Muscle of leg (tissue), 16 donors: ENCODE results near the gene SAMD7. TPM values are rescaled to one million over a fixed set of nuclear protein-coding genes. Genes with fewer than 3 reads are reported as not detected.

Source experiments
- DNase-seq: peaks from one replicate; pipeline ENCODE4 v3.0.0; 2013
- H3K27ac ChIP-seq: one replicate; pipeline ENCODE4 v1.5.1; 2013; ENCODE audit warnings: mild to moderate bottlenecking, low read length, control low read depth
- H3K27me3 ChIP-seq: one replicate; pipeline ENCODE4 v1.6.1; 2013; ENCODE audit warnings: low read length; ENCODE audit not compliant: control insufficient read depth, insufficient read depth
- H3K36me3 ChIP-seq: one replicate; pipeline ENCODE4 v1.6.1; 2013; ENCODE audit warnings: low read length; ENCODE audit not compliant: control insufficient read depth, insufficient read depth
- H3K4me1 ChIP-seq: one replicate; pipeline ENCODE4 v1.6.1; 2013; ENCODE audit warnings: low read length; ENCODE audit not compliant: control insufficient read depth, insufficient read depth
- H3K4me3 ChIP-seq: one replicate; pipeline ENCODE4 v1.5.1; 2013; ENCODE audit warnings: low read length, control low read depth
- H3K9me3 ChIP-seq: replicated peaks from 2 replicates; pipeline ENCODE4 v1.6.1; 2013; ENCODE audit warnings: low read depth, low read length; ENCODE audit not compliant: control insufficient read depth
- WGBS: methylation state at CpG from one replicate; pipeline ENCODE4 v1.1.5; 2013; ENCODE audit warnings: missing lambda C conversion rate; ENCODE audit not compliant: insufficient coverage; 5-methylcytosine and 5-hydroxymethylcytosine counted together
- long read RNA-seq, 11 donors: transcript quantifications; one replicate each; lab custom pipeline, GENCODE V29; 2026
- polyA plus RNA-seq, 8 donors: library from polyadenylated mRNA; unstranded; fragments of 120-200 nt; gene quantifications; one replicate each; pipeline versions ENCODE4 v1.2.1 to v1.2.3, GENCODE V29; 2013; ENCODE audit warnings: inconsistent platforms in 1 of 8, low replicate concordance in 1 of 8; ENCODE audit not compliant: insufficient read length in 8 of 8, insufficient read depth in 1 of 8
- total RNA-seq: library from RNA; stranded (reverse); fragments of 120-200 nt; gene quantifications from one replicate; pipeline ENCODE4 v1.2.4, GENCODE V29; 2013

Gene SAMD7
- total RNA-seq (not detected), polyA plus RNA-seq (under 1 TPM in 1 of 8 donors, not detected in 7; 0.14 TPM)
- long read RNA-seq, donor 1: 0 reads
- long read RNA-seq, donor 2: 0 reads
- long read RNA-seq, donor 3: 0 reads
- long read RNA-seq, donor 4: 0 reads
- long read RNA-seq, donor 5: 0 reads
- long read RNA-seq, donor 6: 0 reads
- long read RNA-seq, donor 7: 0 reads
- long read RNA-seq, donor 8: 0 reads
- long read RNA-seq, donor 9: 0 reads
- long read RNA-seq, donor 10: 0 reads
- long read RNA-seq, donor 11: 0 reads

GRCh38 chr3:169911272-169911671, at the start of gene SAMD7:
TSS of gene SAMD7 (plus strand) at chr3:169911572. CDS start at chr3:169919499, 7,927 bp downstream.
- no CpG with 5 or more reads among the region's 1 CpG for WGBS
- Histone ChIP-seq H3K9me3 (no peaks in the 10 kb centered on the region), H3K36me3 (no peaks in the 10 kb centered on the region), H3K4me1 (no peaks in the 10 kb centered on the region), H3K4me3 (no peak within 1 kb of the TSS), H3K27me3 (no peaks in the 10 kb centered on the region), H3K27ac (no peak within 1 kb of the TSS)
- DNase-seq: no peak

GRCh38 chr3:169861871-169862270, 49.5 kb upstream of the SAMD7 start:
- no peak overlapping the region for H3K4me3 ChIP-seq
- H3K36me3 ChIP-seq: no peaks in the 10 kb centered on the region
- no peaks in the 10 kb centered on the region for H3K9me3 ChIP-seq
- no peak for DNase-seq
- H3K27ac ChIP-seq: no peak overlapping the region
- H3K27me3 ChIP-seq: no peaks in the 10 kb centered on the region
- H3K4me1 ChIP-seq: no peaks in the 10 kb centered on the region
- WGBS: 68% methylated on average over 4 of the region's 5 CpGs

GRCh38 chr3:169863458-169863899, 47.9 kb upstream of the SAMD7 start:
- no peaks in the 10 kb centered on the region for H3K36me3 ChIP-seq
- WGBS: 9% methylated on average over 1 of the region's 6 CpGs
- H3K4me3 ChIP-seq: no peak overlapping the region
- no peak overlapping the region for H3K27ac ChIP-seq
- DNase-seq: peak; percentile 60
- no peaks in the 10 kb centered on the region for H3K9me3 ChIP-seq
- H3K4me1 ChIP-seq: no peaks in the 10 kb centered on the region
- H3K27me3 ChIP-seq: no peaks in the 10 kb centered on the region

- Histone ChIP-seq H3K9me3 (no peaks in the 10 kb centered on the region), H3K36me3 (no peaks in the 10 kb centered on the region), H3K4me1 (no peaks in the 10 kb centered on the region), H3K27me3 (no peaks in the 10 kb centered on the region), H3K4me3 (no peak overlapping the region), H3K27ac (no peak overlapping the region)
- no peak for DNase-seq
- WGBS: no CpG with 5 or more reads among the region's 2 CpGs
Measured at GRCh38 chr3:169864270-169864669, 47.1 kb upstream of the SAMD7 start.

- H3K9me3 ChIP-seq: no peaks in the 10 kb centered on the region
- no peaks in the 10 kb centered on the region for H3K27me3 ChIP-seq
- no peak overlapping the region for H3K27ac ChIP-seq
- H3K4me3 ChIP-seq: no peak overlapping the region
- WGBS: 36% methylated on average over 3 of the region's 12 CpGs
- no peaks in the 10 kb centered on the region for H3K36me3 ChIP-seq
- no peak for DNase-seq
- H3K4me1 ChIP-seq: no peaks in the 10 kb centered on the region
Measured at GRCh38 chr3:169865176-169865767, 46.1 kb upstream of the SAMD7 start.

GRCh38 chr3:169867584-169868210, 43.7 kb upstream of the SAMD7 start:
- WGBS: 70% methylated on average over 1 of the region's 3 CpGs

GRCh38 chr3:169868369-169868768, 43.0 kb upstream of the SAMD7 start:
- DNase-seq: no peak
- Histone ChIP-seq H3K9me3 (no peaks in the 10 kb centered on the region), H3K36me3 (no peaks in the 10 kb centered on the region), H3K4me1 (no peaks in the 10 kb centered on the region), H3K27ac (no peak overlapping the region), H3K27me3 (no peaks in the 10 kb centered on the region), H3K4me3 (no peak overlapping the region)
- 100% methylated on average over 1 of the region's 2 CpGs for WGBS

More at GRCh38 chr3:169867584-169868210, 43.7 kb upstream of the SAMD7 start:
- Histone ChIP-seq H3K4me3 (no peak overlapping the region), H3K36me3 (no peaks in the 10 kb centered on the region), H3K27ac (no peak overlapping the region), H3K27me3 (no peaks in the 10 kb centered on the region), H3K9me3 (no peaks in the 10 kb centered on the region), H3K4me1 (no peaks in the 10 kb centered on the region)
- DNase-seq: no peak

- WGBS: no CpG with 5 or more reads among the region's 2 CpGs
- DNase-seq: no peak
- Histone ChIP-seq H3K4me3 (no peak within 1 kb of the TSS), H3K36me3 (no peaks in the 10 kb centered on the region), H3K4me1 (no peaks in the 10 kb centered on the region), H3K27ac (no peak within 1 kb of the TSS), H3K27me3 (no peaks in the 10 kb centered on the region), H3K9me3 (no peaks in the 10 kb centered on the region)
Measured at GRCh38 chr3:169869484-169870220, 41.7 kb upstream of the SAMD7 start, which contains the start of gene LRRC31. TSS of gene LRRC31 (minus strand) at chr3:169869935. CDS start at chr3:169869807, 128 bp downstream.

GRCh38 chr3:169871129-169871886, 40.1 kb upstream of the SAMD7 start:
- H3K27ac ChIP-seq: no peak overlapping the region
- H3K36me3 ChIP-seq: no peaks in the 10 kb centered on the region
- no peak overlapping the region for H3K4me3 ChIP-seq
- peaks cover 2% of the 10 kb centered on the region for H3K27me3 ChIP-seq
- 56% methylated on average over 1 of the region's 2 CpGs for whole genome bisulfite sequencing
- no peak for DNase-seq
- no peaks in the 10 kb centered on the region for H3K9me3 ChIP-seq
- no peaks in the 10 kb centered on the region for H3K4me1 ChIP-seq
